ENCODE data around the gene HMGB4.

DNA sequence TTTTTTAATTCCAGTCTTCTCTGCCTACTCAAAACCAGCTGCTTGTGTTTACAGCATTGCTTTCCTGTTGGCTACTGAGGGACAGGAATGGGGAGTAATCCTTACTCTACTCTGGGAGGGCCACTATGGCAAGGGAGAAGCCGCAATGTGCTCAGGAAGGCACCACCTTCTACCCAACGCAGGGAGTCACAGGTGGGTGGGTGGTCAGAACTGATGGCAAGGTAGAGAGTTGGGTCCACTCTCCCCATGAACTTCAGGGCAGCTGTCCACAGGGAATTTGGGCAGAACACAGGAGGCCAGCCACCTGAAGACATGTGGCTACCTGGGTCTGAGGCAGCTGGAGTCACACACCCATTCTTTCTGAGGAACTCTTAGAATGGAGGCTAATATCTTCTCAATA is 40.5 kb upstream of the HMGB4 start:
- TF ChIP-seq, protein P1, sequence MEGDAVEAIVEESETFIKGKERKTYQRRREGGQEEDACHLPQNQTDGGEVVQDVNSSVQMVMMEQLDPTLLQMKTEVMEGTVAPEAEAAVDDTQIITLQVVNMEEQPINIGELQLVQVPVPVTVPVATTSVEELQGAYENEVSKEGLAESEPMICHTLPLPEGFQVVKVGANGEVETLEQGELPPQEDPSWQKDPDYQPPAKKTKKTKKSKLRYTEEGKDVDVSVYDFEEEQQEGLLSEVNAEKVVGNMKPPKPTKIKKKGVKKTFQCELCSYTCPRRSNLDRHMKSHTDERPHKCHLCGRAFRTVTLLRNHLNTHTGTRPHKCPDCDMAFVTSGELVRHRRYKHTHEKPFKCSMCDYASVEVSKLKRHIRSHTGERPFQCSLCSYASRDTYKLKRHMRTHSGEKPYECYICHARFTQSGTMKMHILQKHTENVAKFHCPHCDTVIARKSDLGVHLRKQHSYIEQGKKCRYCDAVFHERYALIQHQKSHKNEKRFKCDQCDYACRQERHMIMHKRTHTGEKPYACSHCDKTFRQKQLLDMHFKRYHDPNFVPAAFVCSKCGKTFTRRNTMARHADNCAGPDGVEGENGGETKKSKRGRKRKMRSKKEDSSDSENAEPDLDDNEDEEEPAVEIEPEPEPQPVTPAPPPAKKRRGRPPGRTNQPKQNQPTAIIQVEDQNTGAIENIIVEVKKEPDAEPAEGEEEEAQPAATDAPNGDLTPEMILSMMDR (conservative IDR thresholded peaks at IDR 0.05; ENCODE audit: low read length), result no peak
- no peak for TF ChIP-seq EZH2phosphoT487 (IDR thresholded peaks at IDR 0.05; ENCODE audit: borderline replicate concordance)
